Measurements from ENCODE around the gene KSR1.

KSR1 gene

GRCh38 chr17:27575096-27575911, 119.1 kb downstream of the KSR1 start:
- DNase-seq = no peak

DNA sequence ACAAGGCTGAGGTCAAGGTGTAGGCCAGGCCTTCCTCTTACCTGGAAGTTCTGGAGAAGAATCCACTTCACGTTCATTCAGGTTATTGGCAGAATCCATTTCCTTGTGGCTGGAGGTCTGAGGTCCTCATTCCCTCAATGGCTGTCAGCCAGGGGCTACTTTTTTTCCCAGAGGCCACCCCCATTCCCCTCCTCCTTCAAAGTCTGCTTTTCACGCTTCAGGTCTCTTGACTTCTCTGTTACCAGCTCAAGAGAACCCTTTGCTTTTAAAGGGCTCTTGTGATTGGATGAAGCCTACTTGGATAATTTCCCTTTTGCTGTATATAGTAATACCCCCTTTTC, 119.6 kb downstream of the KSR1 start:
- DNase-seq = no peak

DNA sequence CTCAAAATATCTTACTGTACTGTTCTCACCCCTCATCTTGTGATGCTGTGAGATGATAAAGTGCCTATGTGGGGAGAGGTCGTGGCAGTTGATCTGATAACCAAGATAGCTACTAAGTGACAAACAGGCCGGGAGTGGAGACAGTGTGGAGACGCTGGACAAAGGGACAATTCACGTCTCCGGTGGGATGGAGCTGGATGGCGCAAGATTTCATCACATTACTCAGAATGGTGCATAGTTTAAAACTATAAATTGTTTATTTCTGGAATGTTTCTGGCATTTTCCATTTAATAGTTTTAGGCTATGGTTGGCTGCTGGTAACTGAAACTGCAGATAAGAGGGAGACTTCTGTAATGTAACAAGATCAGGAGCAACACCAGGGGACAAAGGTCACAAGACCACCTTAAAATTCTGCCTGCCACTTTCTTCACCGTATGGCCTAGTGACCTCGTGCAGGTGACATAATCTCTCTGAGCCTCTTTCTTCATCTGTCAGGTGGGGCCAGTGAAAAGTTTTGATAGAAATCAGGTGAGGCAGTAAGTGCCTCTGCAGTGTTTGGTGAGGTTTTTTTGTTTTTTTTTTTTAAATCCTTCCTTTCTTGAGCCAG, 120.3 kb downstream of the KSR1 start:
- DNase-seq = no peak

- no peak for DNase-seq
Observed at GRCh38 chr17:27577121-27577761, 121.0 kb downstream of the KSR1 start.

DNA sequence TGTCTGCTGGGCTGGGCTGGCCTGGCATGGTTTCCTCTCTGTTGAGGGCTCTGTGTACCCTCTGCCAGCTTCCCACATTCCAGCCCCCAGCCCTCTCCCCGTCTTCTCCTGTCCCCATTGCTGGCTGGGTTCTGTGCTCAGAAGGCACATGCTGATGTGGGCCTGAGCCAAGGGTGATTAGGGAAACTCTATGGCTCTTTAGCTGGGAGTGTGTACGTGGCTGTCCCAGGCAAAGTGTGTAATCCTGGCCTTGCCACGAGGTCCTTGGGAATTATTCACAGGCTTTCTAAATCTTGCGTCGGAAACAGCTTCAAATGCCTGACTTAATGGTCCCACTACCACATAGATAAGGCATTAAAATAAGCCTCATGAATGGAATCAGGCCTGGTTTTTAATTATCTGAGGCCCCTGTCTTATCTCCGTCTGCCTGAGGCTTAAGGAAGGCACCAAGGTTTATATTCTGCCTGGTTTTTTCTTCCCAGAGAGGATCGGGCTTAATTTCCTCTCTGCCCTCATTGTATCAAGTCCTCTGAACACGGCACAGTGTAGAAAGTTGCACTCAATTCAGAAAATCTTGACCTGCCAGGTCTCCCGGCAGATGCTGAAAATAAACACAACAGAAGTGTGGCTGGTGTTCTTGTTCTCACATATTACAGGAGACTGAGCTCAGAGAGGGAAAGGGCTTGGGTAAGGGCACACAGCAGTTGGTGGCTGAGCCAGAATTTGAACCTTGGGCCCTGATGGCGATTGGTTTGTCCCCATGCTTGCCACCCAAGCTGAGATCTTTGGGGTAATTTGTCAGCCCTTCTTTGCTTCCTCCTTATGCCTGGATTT, 121.9 kb downstream of the KSR1 start:
- no peak for DNase-seq

DNA sequence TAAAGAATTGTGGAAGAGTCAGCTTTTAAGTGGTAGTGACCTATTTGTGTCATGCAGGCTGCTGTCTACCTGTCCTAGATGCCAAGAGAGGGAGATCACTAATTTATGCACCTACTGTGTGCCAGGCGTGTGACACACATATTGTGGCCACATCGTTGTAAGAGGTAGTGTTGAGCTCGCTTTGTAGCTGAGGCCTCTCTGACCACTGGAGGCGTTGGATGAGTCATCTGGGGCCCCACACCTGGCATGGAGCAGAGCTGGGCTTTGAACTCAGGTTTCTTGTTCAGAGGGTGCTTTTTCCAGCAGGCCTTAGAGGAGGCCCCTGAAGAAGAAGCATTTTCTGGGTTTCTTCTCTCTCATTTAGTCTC, 122.5 kb downstream of the KSR1 start:
- DNase-seq = peak; percentile 68 to 80

- no peak for DNase-seq
Observed at GRCh38 chr17:27579304-27579703, 123.1 kb downstream of the KSR1 start.

GRCh38 chr17:27579897-27580321, 123.7 kb downstream of the KSR1 start:
- peak in 1 of 2 experiments; percentile 38 for DNase-seq

GRCh38 chr17:27581016-27581415, 124.8 kb downstream of the KSR1 start:
- DNase-seq = no peak

DNA sequence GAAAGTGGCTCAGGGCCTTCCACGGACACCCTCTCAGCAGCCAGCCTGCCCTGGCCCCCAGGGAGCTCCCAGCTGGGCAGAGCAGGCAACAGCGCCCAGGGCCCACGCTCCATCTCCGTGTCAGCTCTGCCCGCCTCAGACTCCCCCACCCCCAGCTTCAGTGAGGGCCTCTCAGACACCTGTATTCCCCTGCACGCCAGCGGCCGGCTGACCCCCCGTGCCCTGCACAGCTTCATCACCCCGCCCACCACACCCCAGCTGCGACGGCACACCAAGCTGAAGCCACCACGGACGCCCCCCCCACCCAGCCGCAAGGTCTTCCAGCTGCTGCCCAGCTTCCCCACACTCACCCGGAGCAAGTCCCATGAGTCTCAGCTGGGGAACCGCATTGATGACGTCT, 126.4 kb downstream of the KSR1 start:
- no peak for DNase-seq

DNA sequence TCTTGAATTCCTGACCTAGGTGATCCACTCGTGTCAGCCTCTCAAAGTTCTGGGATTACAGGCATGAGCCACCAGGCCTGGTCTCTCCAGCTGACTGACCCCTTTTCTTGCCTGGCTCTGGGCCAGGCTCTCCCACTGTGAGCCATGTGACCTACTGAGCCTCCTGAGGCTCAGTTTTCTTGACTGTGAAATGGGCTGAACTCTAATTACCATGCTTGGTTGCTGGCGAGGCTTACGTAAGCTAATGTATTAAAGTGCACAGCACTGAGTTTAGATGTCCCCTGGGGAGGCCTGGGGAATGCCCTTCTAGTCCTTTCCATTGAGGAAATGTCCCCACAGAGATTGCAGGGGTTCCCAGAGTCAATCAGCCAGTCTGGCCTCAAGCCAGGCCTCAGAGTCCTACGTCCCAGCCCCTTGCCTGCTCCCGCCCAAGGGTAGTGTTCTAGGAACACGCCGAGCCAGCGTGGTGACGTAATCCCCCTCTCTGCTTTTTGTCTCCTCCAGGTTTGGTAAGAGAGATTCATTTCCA, 129.0 kb downstream of the KSR1 start:
- no peak for DNase-seq

GRCh38 chr17:27585792-27586191, 129.5 kb downstream of the KSR1 start:
- no peak for DNase-seq

GRCh38 chr17:27586203-27586721, 130.0 kb downstream of the KSR1 start:
- DNase-seq = no peak

- DNase-seq = no peak
Observed at GRCh38 chr17:27588354-27588753, 132.1 kb downstream of the KSR1 start.

GRCh38 chr17:27590864-27591263, 134.6 kb downstream of the KSR1 start:
- DNase-seq = no peak

DNA sequence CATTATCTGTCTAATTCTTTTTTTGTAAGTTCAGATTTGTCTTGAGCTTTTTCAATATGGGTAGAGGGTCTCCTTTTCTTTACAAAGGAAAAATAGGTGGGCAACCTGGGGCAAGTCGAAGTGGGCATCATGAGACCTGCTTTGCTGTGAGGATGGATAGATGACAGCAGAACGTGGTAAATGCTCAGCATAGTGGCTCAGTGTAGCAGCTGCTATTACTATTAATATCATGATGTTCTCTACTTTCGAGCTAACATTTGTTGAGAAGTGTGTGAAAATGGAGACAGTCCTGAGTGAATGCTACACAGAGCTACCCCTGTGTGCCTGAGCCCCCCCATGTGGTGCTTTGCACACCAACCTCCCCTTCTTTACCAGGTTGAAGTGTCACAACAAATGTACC, 135.7 kb downstream of the KSR1 start:
- DNase-seq = no peak

GRCh38 chr17:27593232-27593856, 137.1 kb downstream of the KSR1 start:
- no peak for DNase-seq

DNA sequence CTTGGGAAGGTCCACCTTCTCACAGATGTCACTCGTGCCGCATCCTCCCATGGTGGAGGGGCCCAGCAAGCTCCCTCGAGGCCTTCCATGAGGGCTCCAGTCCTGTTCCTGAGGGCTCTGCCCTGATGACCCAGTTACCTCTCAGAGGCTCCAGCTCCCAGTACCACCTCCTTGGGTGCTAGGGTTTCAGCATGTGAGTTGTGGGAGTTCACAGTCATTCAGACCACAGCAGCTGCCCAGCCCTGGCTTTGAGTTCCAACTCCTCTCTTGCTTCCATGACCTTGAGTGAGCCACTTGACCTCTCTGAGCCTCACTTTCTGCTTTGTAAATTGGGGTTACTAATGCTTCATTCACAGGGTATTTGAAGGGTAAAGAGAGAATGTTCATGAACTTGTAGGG, 137.6 kb downstream of the KSR1 start:
- DNase-seq = no peak

GRCh38 chr17:27595208-27595607, 139.0 kb downstream of the KSR1 start:
- DNase-seq = no peak

DNA sequence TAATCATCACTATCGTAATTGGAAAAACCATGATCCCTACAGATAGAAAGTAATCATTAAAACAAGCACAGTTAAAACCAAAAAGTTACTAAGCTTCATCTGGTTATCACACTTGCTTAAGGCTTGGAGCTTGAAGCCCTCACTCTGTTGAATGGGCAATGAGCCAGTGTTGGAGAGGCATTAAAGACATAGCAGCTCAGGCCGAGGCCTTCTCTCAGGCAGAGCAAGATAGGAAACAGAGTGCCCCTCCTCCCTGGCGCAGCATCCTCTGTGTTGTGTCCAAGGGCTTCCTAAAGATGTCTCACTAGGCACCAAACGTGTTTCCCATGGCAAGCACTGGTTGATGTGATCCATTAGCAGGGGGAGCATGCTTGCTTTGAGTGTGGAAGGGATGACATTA, 139.8 kb downstream of the KSR1 start:
- no peak for DNase-seq

DNA sequence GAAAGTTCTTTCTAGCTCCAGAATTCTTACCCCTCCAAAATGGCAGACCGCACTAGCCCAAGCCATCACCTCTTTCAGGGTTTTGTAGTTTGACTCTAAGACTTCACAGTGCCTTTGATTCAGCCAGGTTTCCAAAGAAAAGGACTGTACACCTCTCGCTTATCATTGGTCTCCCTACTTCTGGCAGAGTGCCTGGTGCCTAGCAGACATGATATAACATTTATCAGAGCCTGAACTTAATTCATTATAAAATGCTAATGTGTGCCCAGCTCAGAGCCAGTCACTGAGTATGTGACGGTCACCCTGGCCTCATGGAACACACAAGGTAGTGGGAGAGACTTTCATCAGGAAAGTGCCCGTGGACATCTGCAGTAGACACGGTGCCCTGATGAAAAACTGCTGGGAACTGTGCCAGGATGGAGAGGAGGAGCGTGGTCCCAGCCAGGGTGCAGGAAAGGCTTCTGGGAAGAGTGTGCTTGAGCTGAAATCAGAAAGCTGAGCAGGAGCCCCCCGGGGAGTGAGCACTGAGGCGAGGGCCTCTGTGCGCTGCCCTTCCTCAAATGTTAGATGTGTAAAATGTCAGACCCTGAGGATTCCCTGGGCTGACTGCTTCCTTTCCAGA, 140.4 kb downstream of the KSR1 start:
- DNase-seq = no peak

DNA sequence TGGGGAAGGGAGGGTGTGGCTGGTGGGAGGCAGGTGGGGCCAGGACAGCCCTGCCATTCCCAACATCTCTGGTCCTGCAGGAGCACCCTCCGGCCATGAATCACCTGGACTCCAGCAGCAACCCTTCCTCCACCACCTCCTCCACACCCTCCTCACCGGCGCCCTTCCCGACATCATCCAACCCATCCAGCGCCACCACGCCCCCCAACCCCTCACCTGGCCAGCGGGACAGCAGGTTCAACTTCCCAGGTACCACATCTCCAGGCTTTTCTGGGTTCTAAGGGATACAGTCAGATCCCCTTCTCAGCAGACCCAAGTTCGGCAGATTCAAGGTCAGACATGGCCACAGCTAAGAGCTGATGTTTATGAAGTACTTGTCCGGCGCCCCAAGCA, 140.9 kb downstream of the KSR1 start:
- DNase-seq = no peak

Data from activated CD4-positive, alpha-beta T cell treated with anti-CD3 and anti-CD28 coated beads, Interleukin-2, amount 50 U/mL, for 48 hours (primary cell).